NCI-H460 (cell line): ENCODE results near the gene RUSC2. TPM values are rescaled to one million over a fixed set of nuclear protein-coding genes. Genes with fewer than 3 reads are reported as not detected.

Experiments
- DNase-seq: peaks from one replicate; pipeline ENCODE4 v3.0.0-alpha.2; 2016; ENCODE audit warnings: low read depth; ENCODE audit errors: extremely low read depth
- polyA plus RNA-seq: library from polyadenylated mRNA; depleted of rRNA; stranded (reverse); fragments of >200 nt; gene quantifications from 2 replicates; pipeline ENCODE4 v1.2.3, GENCODE V29; 2014; cell fraction: nucleus; rRNA removed
- total RNA-seq: library from RNA; depleted of rRNA; stranded (reverse); fragments of >200 nt; shearing (Covaris generic); gene quantifications from 2 replicates; pipeline ENCODE4 v1.2.3, GENCODE V29; 2014; rRNA removed

RUSC2 gene
- 10.1 and 10.9 TPM in 2 replicates for total RNA-seq
- 11.8 and 15.7 TPM in 2 replicates for polyA plus RNA-seq

GRCh38 chr9:35489313-35490154, at the start of gene RUSC2:
TSS of gene RUSC2 (plus strand) at chr9:35490111. CDS start at chr9:35546522, 56,411 bp downstream.
- peak; percentile 58 for DNase-seq

- no peak for DNase-seq
Observed at GRCh38 chr9:35446012-35446411, 43.9 kb upstream of the RUSC2 start.

GRCh38 chr9:35448496-35448895, 41.4 kb upstream of the RUSC2 start:
- no peak for DNase-seq

GRCh38 chr9:35452481-35452880, 37.4 kb upstream of the RUSC2 start:
- DNase-seq, result no peak

GRCh38 chr9:35453786-35454185, 36.1 kb upstream of the RUSC2 start:
- no peak for DNase-seq

- no peak for DNase-seq
Observed at GRCh38 chr9:35464141-35465025, 25.5 kb upstream of the RUSC2 start.

GRCh38 chr9:35470340-35470739, 19.6 kb upstream of the RUSC2 start:
- no peak for DNase-seq

GRCh38 chr9:35470894-35471293, 19.0 kb upstream of the RUSC2 start:
- no peak for DNase-seq

- DNase-seq, result no peak
Observed at GRCh38 chr9:35476596-35476995, 13.3 kb upstream of the RUSC2 start.

- DNase-seq, result peak; percentile 75
Observed at GRCh38 chr9:35477211-35477855, 12.6 kb upstream of the RUSC2 start.

- no peak for DNase-seq
Observed at GRCh38 chr9:35478871-35479270, 11.0 kb upstream of the RUSC2 start.

- DNase-seq, result peak; percentile 40
Observed at GRCh38 chr9:35481347-35481975, 8.4 kb upstream of the RUSC2 start.

GRCh38 chr9:35482071-35482470, 7.8 kb upstream of the RUSC2 start:
- DNase-seq, result no peak

GRCh38 chr9:35484406-35484805, 5.5 kb upstream of the RUSC2 start:
- no peak for DNase-seq

GRCh38 chr9:35487081-35487480, 2.8 kb upstream of the RUSC2 start:
- DNase-seq, result no peak

GRCh38 chr9:35488021-35488420, 1.9 kb upstream of the RUSC2 start:
- no peak for DNase-seq

GRCh38 chr9:35488566-35489312, 1.2 kb upstream of the RUSC2 start:
- no peak for DNase-seq

- no peak for DNase-seq
Observed at GRCh38 chr9:35490155-35490909, 421 bp downstream of the RUSC2 start.

GRCh38 chr9:35490910-35491465, 1.1 kb downstream of the RUSC2 start:
- no peak for DNase-seq
